ENCODE results near the gene RPL36AL. TPM values are rescaled to one million over a fixed set of nuclear protein-coding genes. Genes with fewer than 3 reads are reported as not detected.

The RPL36AL gene
- total RNA-seq, 1 experiment from 2014 or later, result 207 TPM

- no peak overlapping the region for H2AK5ac ChIP-seq (ENCODE audit: insufficient read length, low read length)
- H3K4me1 ChIP-seq (ENCODE audit: insufficient read depth, low read length), result peaks cover 4% of the 10 kb centered on the region; the same call in 1 of the 2 replicates
- no peaks in the 10 kb centered on the region for H3K27me3 ChIP-seq (ENCODE audit: insufficient read depth, low read length)
- H2BK5ac ChIP-seq (ENCODE audit: insufficient read length, low read length), result no peak overlapping the region
- no peak overlapping the region for H2AFZ ChIP-seq (ENCODE audit: low read length)
- no peaks in the 10 kb centered on the region for H4K20me1 ChIP-seq (ENCODE audit: control insufficient read depth, insufficient read depth, insufficient read length)
- peaks cover 12% of the 10 kb centered on the region; the same call in 1 of the 2 replicates for H3K79me2 ChIP-seq (ENCODE audit: insufficient read depth, low read length)
- no peak overlapping the region for H2BK15ac ChIP-seq (ENCODE audit: low read depth, low read length)
- H4K8ac ChIP-seq (replicated peaks; ENCODE audit: insufficient read length, low read depth, low read length), result no peak overlapping the region
- no peak overlapping the region for H3K56ac ChIP-seq (ENCODE audit: insufficient read length, low read depth, low read length)
- H2BK20ac ChIP-seq (ENCODE audit: low read depth, low read length, poor library complexity, severe bottlenecking), result no peak overlapping the region
- DNase-seq, result peak; percentile 64
- H3K4me3 Mint-ChIP-seq, result peak overlapping the region; percentile 99
- no peak for TF ChIP-seq CTCF (conservative IDR thresholded peaks at IDR 0.05)
- no peak overlapping the region for H3K27ac ChIP-seq (ENCODE audit: insufficient read length, low read depth, low read length)
- H3K79me1 ChIP-seq (ENCODE audit: insufficient read depth, low read depth, low read length, poor library complexity, severe bottlenecking), result no peaks in the 10 kb centered on the region
- peaks cover 20 to 23% of the 10 kb centered on the region in 2 experiments for H3K4me1 Mint-ChIP-seq
- peaks cover 10 to 39% (median 18%) of the 10 kb centered on the region in 3 experiments for H3K36me3 Mint-ChIP-seq (ENCODE audit: insufficient read depth in 1 of 3, low read depth in 3 of 3)
- H2BK120ac ChIP-seq (ENCODE audit: low read depth, low read length, poor library complexity, severe bottlenecking), result no peak overlapping the region
- no peak overlapping the region for H3T11ph ChIP-seq (ENCODE audit: low read length)
- no peak overlapping the region for H3K4ac ChIP-seq (ENCODE audit: low read depth, low read length)
- H3K14ac ChIP-seq (ENCODE audit: insufficient read depth, low read length), result peak overlapping the region; percentile 52
- H3K9me3 Mint-ChIP-seq, result no peaks in the 10 kb centered on the region; a peak in 1 of 5 replicates
- no peak overlapping the region for H2BK12ac ChIP-seq (ENCODE audit: insufficient read length, low read depth, low read length)
- H3K18ac ChIP-seq (ENCODE audit: insufficient read length, low read depth, low read length), result no peak overlapping the region
- no peaks in the 10 kb centered on the region for H3K27me3 Mint-ChIP-seq (ENCODE audit: low read depth)
- H3K23ac ChIP-seq (ENCODE audit: insufficient read length, low read depth, low read length), result no peak overlapping the region
- WGBS (ENCODE audit: extremely low coverage, insufficient read length, low lambda C conversion rate), result no CpG with 5 or more reads among the region's 65 CpGs
- peak overlapping the region; percentile 95 for H3K4me2 ChIP-seq (ENCODE audit: insufficient read depth, insufficient read length, low read length)
- no peaks in the 10 kb centered on the region for H3K9me3 ChIP-seq (ENCODE audit: control insufficient read depth, low read depth, low read length)
- H3K27ac Mint-ChIP-seq, result peak overlapping the region in 1 of 3 experiments; percentile 97; a peak in 1 of 7 replicates
- peak overlapping the region; percentile 59 for H3K9ac ChIP-seq (ENCODE audit: extremely low read depth, insufficient read length, low read length)
- H4K91ac ChIP-seq (ENCODE audit: insufficient read length, low read depth, low read length), result no peak overlapping the region
- H3K23me2 ChIP-seq (ENCODE audit: insufficient read length, low read depth, low read length, poor library complexity, severe bottlenecking), result peaks cover 12% of the 10 kb centered on the region
- H4K5ac ChIP-seq (ENCODE audit: insufficient read length, low read depth, low read length), result no peak overlapping the region
Observed at GRCh38 chr14:49621114-49621881, 872 bp upstream of the RPL36AL start.
